Activated CD4-positive, CD25-positive, alpha-beta regulatory T cell treated with anti-CD3 and anti-CD28 coated beads, Interleukin-2, amount 50 U/mL, for 16 hours (primary cell): ENCODE measurements around the gene EYS.
"Not testable (repeated sequence)": the region's sequence is repeated elsewhere in the genome, so short reads cannot be mapped to it uniquely, and the experiment has no call there.

Experiments used
- DNase-seq: peaks from one replicate; pipeline ENCODE4 v3.0.0-alpha.2; 2020; ENCODE audit warnings: low read depth, low spot score

The EYS gene

DNA sequence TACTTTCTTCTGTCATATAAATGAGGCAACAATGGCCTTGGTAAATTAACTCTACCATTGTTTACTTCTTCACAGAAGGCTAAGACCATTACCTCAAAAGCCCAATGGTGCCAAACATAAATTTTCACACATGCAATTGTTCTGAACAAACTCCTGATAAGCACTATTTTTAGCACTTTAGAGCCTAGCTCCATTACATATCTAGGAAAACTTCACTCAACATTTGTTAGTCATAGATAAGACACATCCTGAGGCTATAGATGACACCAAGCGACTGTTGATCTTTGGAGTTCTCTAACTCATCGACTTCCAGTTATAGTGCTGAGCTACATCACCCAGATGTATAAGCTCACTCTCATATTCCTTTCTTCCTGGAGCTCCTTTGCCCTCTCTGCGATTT, 245.9 kb downstream of the EYS start:
- no peak for DNase-seq

- no peak for DNase-seq
Measured at GRCh38 chr6:65452333-65452732, 254.7 kb downstream of the EYS start.

GRCh38 chr6:65450451-65450850, 256.6 kb downstream of the EYS start:
- no peak for DNase-seq

- DNase-seq: no peak
Measured at GRCh38 chr6:65449926-65450325, 257.1 kb downstream of the EYS start.

DNA sequence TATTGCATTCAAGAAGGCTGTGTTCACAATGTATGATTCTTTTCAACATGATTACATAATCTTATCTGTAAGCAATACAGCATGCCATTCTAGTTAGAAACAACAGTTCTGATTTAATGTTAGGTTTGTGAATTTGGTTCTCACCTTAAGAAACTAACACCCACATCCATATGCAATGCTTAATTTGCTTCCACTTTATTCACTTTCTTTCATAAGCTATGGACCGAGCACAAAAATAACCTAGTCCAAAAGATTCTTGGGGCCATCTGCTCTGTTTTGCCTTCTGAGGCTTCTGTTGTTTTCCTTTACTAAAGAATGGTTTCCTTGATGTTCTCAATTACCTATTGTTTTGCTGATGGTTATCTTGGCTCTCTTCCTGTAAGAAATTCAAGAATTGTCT, 258.2 kb downstream of the EYS start:
- DNase-seq: no peak

- DNase-seq: no peak
Measured at GRCh38 chr6:65436281-65436680, 270.7 kb downstream of the EYS start.

DNA sequence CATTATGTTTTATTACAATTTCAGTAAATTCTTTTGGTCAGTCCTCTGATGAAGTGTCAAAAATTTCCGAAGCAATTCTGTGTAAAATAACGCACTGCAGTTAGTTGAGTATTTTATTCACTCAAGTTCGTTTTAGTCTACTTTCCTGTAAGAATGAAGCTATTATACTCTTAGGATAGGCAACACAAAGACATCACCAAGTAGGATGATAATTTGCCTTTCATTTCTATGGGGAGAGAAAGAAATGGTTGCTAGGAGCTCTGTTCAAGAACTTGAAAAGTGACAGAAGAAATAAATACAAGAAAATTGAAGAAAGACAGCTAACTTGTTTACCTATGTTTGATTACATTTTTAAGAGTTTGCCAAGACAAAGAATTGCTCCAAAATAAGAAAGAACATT, 290.4 kb downstream of the EYS start:
- DNase-seq: no peak

DNA sequence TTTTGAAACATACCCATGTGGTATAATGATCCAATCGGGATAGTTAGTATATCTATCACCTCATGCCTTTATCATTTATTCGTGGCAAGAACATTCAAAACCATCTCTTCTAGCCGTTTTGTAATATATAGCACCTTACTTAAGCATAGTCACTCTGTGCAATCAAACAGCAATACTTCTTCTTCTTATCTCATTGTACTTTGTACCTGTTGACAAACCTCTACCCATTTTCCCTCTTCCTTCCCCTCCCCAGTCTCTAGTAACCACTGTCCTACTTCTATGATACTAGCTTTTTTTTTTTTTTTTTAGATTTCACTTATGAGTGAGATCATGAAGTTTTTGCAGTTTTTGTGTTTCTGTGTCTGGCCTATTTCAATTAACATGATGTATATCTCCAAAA, 296.7 kb downstream of the EYS start:
- DNase-seq: no peak

- DNase-seq: no peak
Measured at GRCh38 chr6:65402564-65402963, 304.5 kb downstream of the EYS start.

DNA sequence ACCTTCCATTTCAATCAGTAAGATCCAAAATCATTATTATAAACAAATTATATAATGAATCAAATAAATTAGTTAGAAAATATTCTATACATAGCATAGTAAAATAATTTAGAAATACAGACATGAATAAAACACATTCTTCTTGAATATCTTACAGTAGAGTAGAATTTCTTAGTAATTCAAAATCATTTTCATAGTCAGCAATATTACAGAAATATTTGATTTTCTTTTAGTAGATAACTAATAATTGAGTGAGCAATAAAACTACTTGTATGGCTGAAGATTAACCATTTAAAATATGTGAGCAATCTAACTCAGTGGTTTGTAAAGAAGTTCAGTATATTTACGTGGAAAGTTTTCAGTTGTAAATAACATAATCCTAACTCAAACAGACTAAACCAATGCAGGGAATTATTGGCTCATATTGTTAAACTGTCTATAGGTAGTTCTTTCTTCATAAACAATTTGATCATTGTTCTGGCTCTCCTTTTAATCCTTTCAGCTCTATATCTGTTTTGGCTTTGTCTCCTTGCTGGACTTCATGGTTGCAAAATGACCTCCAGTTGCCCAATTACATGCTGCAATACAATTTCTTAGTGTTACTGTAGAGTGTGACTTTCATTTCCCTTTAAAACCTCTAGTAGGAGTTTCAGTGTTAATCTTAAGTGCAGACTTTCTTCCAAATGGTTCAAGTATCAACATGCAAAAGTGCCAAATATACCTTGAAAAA, 307.5 kb downstream of the EYS start:
- DNase-seq: no peak

DNA sequence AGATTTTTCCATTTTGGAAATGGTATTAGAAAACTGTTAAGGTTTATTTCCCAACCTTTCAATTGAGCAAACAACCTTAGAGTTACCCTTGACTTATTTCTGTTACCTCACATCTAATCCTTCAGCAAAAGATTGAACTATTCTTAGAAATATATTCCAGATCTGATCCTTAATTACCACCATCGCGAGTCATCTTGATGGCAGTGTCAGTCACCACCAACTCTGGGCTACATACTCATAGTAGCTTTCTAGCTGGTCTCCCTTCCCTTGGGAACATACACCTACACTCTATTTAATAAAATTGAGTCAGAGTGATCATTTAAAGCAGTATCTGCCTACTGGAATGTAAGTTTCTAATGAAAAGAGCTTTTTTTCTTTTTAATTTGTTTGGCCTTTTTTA, 308.2 kb downstream of the EYS start:
- no peak for DNase-seq

DNA sequence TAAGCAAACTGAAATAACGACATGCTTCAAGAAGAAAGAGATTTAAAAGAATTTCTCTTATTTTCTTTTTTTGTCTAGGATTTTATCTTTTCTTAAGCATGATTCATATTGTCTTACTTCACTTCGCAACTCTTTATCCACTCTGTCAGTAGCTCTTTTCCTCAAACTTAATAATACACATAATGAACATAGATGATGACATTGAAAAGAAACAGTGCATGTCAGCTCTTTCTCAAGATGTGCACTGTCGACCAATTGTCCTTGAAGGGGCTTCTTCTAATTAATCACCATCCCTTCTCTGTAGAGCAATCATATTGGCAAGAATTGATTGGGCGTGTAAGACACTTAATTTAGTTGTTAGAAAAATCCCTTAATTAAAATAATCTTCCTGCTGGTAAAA, 356.5 kb downstream of the EYS start:
- DNase-seq: no peak

DNA sequence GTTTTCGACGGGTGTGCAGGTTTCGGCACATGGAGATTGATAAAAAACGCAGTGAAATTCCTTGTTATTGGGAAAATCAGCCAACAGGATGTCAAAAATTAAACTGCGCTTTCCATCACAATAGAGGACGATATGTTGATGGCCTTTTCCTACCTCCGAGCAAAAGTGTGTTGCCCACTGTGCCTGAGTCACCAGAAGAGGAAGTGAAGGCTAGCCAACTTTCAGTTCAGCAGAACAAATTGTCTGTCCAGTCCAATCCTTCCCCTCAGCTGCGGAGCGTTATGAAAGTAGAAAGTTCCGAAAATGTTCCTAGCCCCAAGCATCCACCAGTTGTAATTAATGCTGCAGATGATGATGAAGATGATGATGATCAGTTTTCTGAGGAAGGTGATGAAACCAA, 404.4 kb downstream of the EYS start:
- not testable (repeated sequence) for DNase-seq

DNA sequence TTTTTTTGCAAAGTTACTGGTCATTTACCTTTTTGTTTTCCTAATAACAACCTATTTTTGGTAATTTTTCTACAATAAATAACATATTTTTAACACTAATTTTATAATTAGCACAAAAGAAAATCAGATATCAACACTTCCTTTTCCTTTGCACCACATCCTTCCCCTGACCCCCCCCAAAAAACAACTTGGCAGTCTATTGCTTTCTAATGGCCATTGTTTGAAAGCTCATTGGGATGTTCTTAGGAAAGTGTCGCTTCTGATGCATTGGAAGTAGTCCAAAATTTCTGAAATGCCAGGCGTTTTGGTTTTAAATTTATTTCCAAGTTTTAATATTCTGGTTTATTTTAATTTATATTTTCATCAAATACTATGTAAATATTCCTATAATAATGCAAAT, 407.8 kb downstream of the EYS start:
- no peak for DNase-seq

DNA sequence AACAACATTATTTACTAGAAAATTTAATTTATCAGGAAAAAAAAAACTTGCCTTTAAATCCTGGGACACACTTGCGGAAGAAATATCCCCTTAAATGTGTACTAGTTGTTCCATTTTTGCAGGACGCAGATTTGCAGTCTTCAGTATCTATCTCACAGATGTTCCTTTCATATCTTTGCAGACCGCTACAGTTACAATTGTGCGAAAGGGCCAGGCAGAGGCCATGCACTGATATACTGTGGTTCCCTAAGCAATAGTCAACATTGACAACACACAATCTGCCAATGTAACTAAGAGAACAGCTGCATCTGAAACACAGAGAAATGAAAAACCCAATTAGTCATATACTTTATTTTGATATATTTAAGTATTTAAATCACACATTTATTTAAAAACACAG, 411.2 kb downstream of the EYS start:
- no peak for DNase-seq

GRCh38 chr6:65289491-65289890, 417.5 kb downstream of the EYS start:
- DNase-seq: no peak

DNA sequence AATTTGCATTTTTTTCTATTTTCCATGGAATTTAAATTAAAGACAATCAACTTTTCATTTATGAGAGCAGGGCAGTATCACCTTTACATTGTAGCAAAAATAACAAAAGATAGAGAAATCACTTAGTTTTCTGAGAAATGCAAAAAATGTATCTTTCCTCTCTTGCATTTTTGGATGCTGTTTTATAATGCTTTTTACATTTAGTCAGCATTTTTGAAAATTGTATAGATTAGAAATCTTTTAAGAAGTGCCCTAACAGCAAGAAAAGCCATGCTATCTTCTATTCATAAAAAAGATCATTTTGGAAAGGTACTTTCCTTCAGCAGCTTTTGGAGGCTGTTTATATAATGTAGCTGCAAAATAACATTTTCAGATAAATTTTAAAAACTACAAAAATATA, 421.8 kb downstream of the EYS start:
- no peak for DNase-seq

- DNase-seq: no peak
Measured at GRCh38 chr6:65280060-65280459, 427.0 kb downstream of the EYS start.

DNA sequence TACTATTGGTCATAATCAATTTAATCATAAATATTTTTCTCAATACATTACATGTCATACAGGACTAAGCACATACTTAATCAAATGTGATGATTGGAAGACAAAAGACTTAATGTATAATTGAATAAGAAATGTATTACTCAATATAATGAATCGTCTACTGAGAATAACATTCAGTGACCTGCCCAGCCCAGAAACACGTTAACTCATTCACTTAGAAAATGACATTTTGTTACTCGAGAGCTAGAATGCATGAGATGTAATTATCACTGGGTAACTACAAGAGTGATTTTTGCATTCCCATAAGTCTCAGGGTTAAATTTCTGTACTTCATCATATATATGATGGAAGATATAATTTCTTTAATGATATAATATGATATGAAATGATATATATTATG, 444.8 kb downstream of the EYS start:
- no peak for DNase-seq

DNA sequence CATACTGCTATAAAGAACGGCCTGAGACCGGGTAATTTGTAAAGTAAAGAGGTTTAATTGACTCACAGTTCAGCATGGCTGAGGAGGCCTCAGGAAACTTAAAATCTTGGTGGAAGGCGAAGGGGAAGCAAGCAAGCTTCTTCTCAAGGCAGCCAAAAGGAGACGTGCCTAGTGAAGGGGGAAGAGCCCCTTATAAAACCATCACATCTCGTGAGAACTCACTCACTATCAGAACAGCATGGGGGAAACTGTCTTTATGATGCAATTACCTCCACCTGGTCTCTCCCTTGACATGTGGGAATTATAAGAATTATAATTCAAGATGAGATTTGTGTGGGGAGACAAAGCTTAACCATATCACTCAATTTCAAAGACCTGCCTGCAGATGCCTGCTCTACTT, 447.0 kb downstream of the EYS start:
- no peak for DNase-seq

DNA sequence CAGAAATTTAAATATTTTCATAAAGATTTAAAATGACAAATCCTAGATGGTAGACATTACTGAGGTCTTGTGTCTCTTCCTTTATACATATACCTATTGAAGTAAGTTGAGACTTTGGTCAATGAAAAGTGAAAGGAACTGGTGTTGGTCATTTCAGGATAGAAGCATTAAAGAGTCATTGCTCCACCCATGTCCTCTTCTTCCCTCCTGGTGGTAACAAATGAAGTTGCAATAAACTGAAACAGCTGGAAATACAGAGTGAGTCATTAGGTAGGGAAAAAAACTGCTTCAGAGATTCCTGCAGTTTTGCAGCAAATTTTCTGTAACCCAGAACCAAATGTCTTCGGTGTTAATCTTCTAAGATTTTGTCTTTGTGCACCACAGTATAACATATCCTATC, 448.0 kb downstream of the EYS start:
- DNase-seq: no peak

GRCh38 chr6:65253041-65253440, 454.0 kb downstream of the EYS start:
- no peak for DNase-seq

DNA sequence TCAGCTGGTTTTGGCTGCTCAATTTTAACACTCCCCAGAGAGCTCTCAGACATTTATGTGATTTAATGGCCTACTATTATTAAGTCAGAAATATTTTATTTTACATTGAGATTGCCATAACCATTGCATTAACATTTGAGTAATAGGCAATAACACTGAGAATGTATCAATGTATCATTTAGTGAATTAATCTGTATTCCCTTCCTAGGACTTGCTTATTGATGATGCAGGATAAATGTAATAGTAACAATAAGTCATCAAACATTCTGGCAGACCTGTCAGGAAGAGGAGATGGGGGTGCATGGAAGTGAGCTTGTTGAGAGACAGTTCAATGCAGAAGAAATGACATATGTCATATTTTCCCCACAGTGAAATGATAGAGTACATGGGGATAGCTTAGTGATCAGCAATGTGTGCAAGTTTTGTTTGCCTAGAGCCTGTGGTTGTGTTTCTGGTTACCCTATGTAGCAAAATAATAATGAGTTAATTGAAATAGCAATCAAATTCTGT, 458.9 kb downstream of the EYS start:
- DNase-seq: no peak

- no peak for DNase-seq
Measured at GRCh38 chr6:65231616-65232015, 475.4 kb downstream of the EYS start.
